ENCODE data around the gene B3GNT9. TPM values are rescaled to one million over a fixed set of nuclear protein-coding genes. Genes with fewer than 3 reads are reported as not detected.

B3GNT9 gene
- total RNA-seq, 2 donors from 2014 or later: 7.2 to 11.0 TPM

GRCh38 chr16:67108931-67109406 lies 41.8 kb downstream of the B3GNT9 start:
- DNase-seq: no peak
- 74 to 94% methylated on average over 8 to 18 of the region's 18 CpGs for WGBS, 2 experiments (ENCODE audit: insufficient coverage in 1 of 2, insufficient read length in 1 of 2)
- no peaks in the 10 kb centered on the region for H3K27me3 ChIP-seq (ENCODE audit: control insufficient read depth, insufficient read depth, low read length, poor library complexity, severe bottlenecking)
- H3K27ac ChIP-seq (ENCODE audit: low read depth, low read length): no peak overlapping the region
- no peaks in the 10 kb centered on the region for H3K9me3 ChIP-seq (ENCODE audit: control insufficient read depth, low read length)
- peaks cover 1% of the 10 kb centered on the region for H3K27me3 Mint-ChIP-seq (ENCODE audit: insufficient read depth)
- peak overlapping the region; percentile 98 for H3K27ac Mint-ChIP-seq
- peaks cover 27% of the 10 kb centered on the region for H3K4me1 Mint-ChIP-seq
- peaks cover 5% of the 10 kb centered on the region for H3K36me3 Mint-ChIP-seq (ENCODE audit: low read depth)
- peak overlapping the region; percentile 75 for H3K9ac ChIP-seq (ENCODE audit: extremely low read depth, low read length, poor library complexity, severe bottlenecking)
- H3K9me3 Mint-ChIP-seq: peaks cover 2% of the 10 kb centered on the region
- H3K4me3 Mint-ChIP-seq: peak overlapping the region; percentile 98
- peaks cover 8% of the 10 kb centered on the region for H3K36me3 ChIP-seq (ENCODE audit: control insufficient read depth, insufficient read depth, low read length)
- peaks cover 4% of the 10 kb centered on the region for H3K4me1 ChIP-seq (ENCODE audit: control insufficient read depth, insufficient read depth, low read length)
- TF ChIP-seq, protein P1, sequence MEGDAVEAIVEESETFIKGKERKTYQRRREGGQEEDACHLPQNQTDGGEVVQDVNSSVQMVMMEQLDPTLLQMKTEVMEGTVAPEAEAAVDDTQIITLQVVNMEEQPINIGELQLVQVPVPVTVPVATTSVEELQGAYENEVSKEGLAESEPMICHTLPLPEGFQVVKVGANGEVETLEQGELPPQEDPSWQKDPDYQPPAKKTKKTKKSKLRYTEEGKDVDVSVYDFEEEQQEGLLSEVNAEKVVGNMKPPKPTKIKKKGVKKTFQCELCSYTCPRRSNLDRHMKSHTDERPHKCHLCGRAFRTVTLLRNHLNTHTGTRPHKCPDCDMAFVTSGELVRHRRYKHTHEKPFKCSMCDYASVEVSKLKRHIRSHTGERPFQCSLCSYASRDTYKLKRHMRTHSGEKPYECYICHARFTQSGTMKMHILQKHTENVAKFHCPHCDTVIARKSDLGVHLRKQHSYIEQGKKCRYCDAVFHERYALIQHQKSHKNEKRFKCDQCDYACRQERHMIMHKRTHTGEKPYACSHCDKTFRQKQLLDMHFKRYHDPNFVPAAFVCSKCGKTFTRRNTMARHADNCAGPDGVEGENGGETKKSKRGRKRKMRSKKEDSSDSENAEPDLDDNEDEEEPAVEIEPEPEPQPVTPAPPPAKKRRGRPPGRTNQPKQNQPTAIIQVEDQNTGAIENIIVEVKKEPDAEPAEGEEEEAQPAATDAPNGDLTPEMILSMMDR (conservative IDR thresholded peaks at IDR 0.05): no peak
- peak overlapping the region; percentile 99 for H3K4me3 ChIP-seq (ENCODE audit: low read length)

GRCh38 chr16:67108489-67108888 lies 42.3 kb downstream of the B3GNT9 start:
- TF ChIP-seq, protein P1 (conservative IDR thresholded peaks at IDR 0.05): no peak
- H3K27me3 ChIP-seq (ENCODE audit: control insufficient read depth, insufficient read depth, low read length, poor library complexity, severe bottlenecking): no peaks in the 10 kb centered on the region
- peaks cover 27% of the 10 kb centered on the region for H3K4me1 Mint-ChIP-seq
- H3K36me3 Mint-ChIP-seq (ENCODE audit: low read depth): peaks cover 5% of the 10 kb centered on the region
- peaks cover 1% of the 10 kb centered on the region for H3K27me3 Mint-ChIP-seq (ENCODE audit: insufficient read depth)
- no peak for DNase-seq
- H3K9ac ChIP-seq (ENCODE audit: extremely low read depth, low read length, poor library complexity, severe bottlenecking): no peak overlapping the region
- peaks cover 2% of the 10 kb centered on the region for H3K9me3 Mint-ChIP-seq
- H3K36me3 ChIP-seq (ENCODE audit: control insufficient read depth, insufficient read depth, low read length): peaks cover 5% of the 10 kb centered on the region
- H3K27ac Mint-ChIP-seq: peak overlapping the region; percentile 98
- no peaks in the 10 kb centered on the region for H3K9me3 ChIP-seq (ENCODE audit: control insufficient read depth, low read length)
- H3K4me1 ChIP-seq (ENCODE audit: control insufficient read depth, insufficient read depth, low read length): peaks cover 4% of the 10 kb centered on the region
- WGBS, 2 experiments (ENCODE audit: insufficient coverage in 1 of 2, insufficient read length in 1 of 2): 92 to 94% methylated on average over 6 of the region's 6 CpGs
- H3K4me3 Mint-ChIP-seq: no peak overlapping the region
- H3K27ac ChIP-seq (ENCODE audit: low read depth, low read length): no peak overlapping the region
- H3K4me3 ChIP-seq (ENCODE audit: low read length): no peak overlapping the region

DNA sequence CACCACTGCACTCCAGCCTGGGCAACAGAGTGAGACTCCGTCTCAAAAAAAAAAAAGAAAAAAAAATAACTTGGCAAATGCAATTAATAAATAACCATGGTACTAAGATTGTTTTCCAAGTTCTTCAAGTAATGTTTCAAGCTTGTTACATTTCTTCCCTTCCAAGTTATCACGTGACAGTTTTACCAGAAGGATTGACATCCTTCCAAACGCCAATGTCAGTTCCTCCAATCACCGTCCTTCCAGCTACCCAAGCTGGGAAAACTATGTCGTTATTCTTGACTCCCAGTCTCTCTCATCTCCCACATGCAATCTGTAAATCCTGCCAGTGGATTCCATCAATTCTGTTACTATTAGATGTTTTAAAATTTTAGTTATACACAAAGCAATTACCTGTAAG lies 44.9 kb downstream of the B3GNT9 start:
- Histone ChIP-seq H3K4me3 (ENCODE audit: low read length) (no peak overlapping the region), H3K36me3 (ENCODE audit: control insufficient read depth, insufficient read depth, low read length) (peaks cover 10% of the 10 kb centered on the region), H3K9me3 (ENCODE audit: control insufficient read depth, low read length) (no peaks in the 10 kb centered on the region), H3K4me1 (ENCODE audit: control insufficient read depth, insufficient read depth, low read length) (peaks cover 4% of the 10 kb centered on the region), H3K27me3 (ENCODE audit: control insufficient read depth, insufficient read depth, low read length, poor library complexity, severe bottlenecking) (no peaks in the 10 kb centered on the region), H3K9ac (ENCODE audit: extremely low read depth, low read length, poor library complexity, severe bottlenecking) (no peak overlapping the region), H3K27ac (ENCODE audit: low read depth, low read length) (no peak overlapping the region)
- Mint-ChIP-seq H3K27ac (no peak overlapping the region), H3K36me3 (ENCODE audit: low read depth) (peaks cover 20% of the 10 kb centered on the region), H3K4me3 (no peak overlapping the region), H3K27me3 (ENCODE audit: insufficient read depth) (peaks cover 1% of the 10 kb centered on the region), H3K4me1 (peaks cover 12% of the 10 kb centered on the region), H3K9me3 (peaks cover 2% of the 10 kb centered on the region)
- no peak for DNase-seq
- WGBS, 2 experiments (ENCODE audit: insufficient coverage in 1 of 2, insufficient read length in 1 of 2): 70 to 93% methylated on average over 3 to 4 of the region's 5 CpGs
- TF ChIP-seq, protein P1 (conservative IDR thresholded peaks at IDR 0.05): no peak
